Femur (tissue), 1 donor: ENCODE measurements around the gene TEX36.
"Not testable (repeated sequence)": the region's sequence is repeated elsewhere in the genome, so short reads cannot be mapped to it uniquely, and the experiment has no call there.

Source experiments
- DNase-seq: peaks from one replicate; pipeline ENCODE4 v3.0.0-alpha.2; 2017

TEX36 gene

GRCh38 chr10:125628104-125629049, 54.6 kb downstream of the TEX36 start:
- DNase-seq, result no peak

- DNase-seq, result no peak
Observed at GRCh38 chr10:125627646-125628045, 55.3 kb downstream of the TEX36 start.

- no peak for DNase-seq
Observed at GRCh38 chr10:125626671-125627070, 56.3 kb downstream of the TEX36 start.

GRCh38 chr10:125625586-125625985, 57.4 kb downstream of the TEX36 start:
- DNase-seq, result no peak

GRCh38 chr10:125624800-125625199, 58.2 kb downstream of the TEX36 start:
- no peak for DNase-seq

- no peak for DNase-seq
Observed at GRCh38 chr10:125621052-125621451, 61.9 kb downstream of the TEX36 start.

- DNase-seq, result no peak
Observed at GRCh38 chr10:125620401-125620800, 62.6 kb downstream of the TEX36 start.

- DNase-seq, result not testable (repeated sequence)
Observed at GRCh38 chr10:125613062-125613461, 69.9 kb downstream of the TEX36 start.

- no peak for DNase-seq
Observed at GRCh38 chr10:125611756-125612155, 71.2 kb downstream of the TEX36 start.

- no peak for DNase-seq
Observed at GRCh38 chr10:125611216-125611615, 71.7 kb downstream of the TEX36 start.

GRCh38 chr10:125609859-125610258, 73.1 kb downstream of the TEX36 start:
- no peak for DNase-seq

- DNase-seq, result no peak
Observed at GRCh38 chr10:125608474-125608873, 74.5 kb downstream of the TEX36 start.

GRCh38 chr10:125607689-125608290, 75.2 kb downstream of the TEX36 start:
- no peak for DNase-seq

- no peak for DNase-seq
Observed at GRCh38 chr10:125606414-125607010, 76.5 kb downstream of the TEX36 start.
